Neutrophil (primary cell): ENCODE results near the gene MPP1.

Experiments
- H3K27ac ChIP-seq: fragments of 200-600 bp; sonication (generic); 2 replicates; pipeline ENCODE4 v1.5.1; 2016; ENCODE audit warnings: mild to moderate bottlenecking, moderate library complexity
- H3K27me3 ChIP-seq: fragments of 200-600 bp; sonication (generic); 2 replicates; pipeline ENCODE4 v1.6.0; 2016; ENCODE audit warnings: mild to moderate bottlenecking
- H3K36me3 ChIP-seq: fragments of 200-600 bp; sonication (generic); 2 replicates; pipeline ENCODE4 v1.5.1; 2017
- H3K4me1 ChIP-seq, 2 experiments: fragments of 200-600 bp in 1 of 2; sonication (generic) in 1 of 2; 1 replicate in 1 of 2; 2 replicates in 1 of 2; pipeline versions ENCODE4 v1.5.1 to v1.6.1; 2013 to 2016; ENCODE audit warnings: low read depth in 1 of 2, low read length in 1 of 2, mild to moderate bottlenecking in 1 of 2, moderate library complexity in 1 of 2; ENCODE audit not compliant: control insufficient read depth in 1 of 2, insufficient read depth in 1 of 2
- H3K4me3 ChIP-seq, 2 experiments: fragments of 200-600 bp in 1 of 2; sonication (generic) in 1 of 2; 1 replicate in 1 of 2; 2 replicates in 1 of 2; pipeline ENCODE4 v1.5.1; 2013 to 2016; ENCODE audit warnings: low read depth in 1 of 2, low read length in 1 of 2, mild to moderate bottlenecking in 1 of 2, moderate library complexity in 1 of 2
- H3K9me3 ChIP-seq: fragments of 200-600 bp; sonication (generic); 2 replicates; pipeline ENCODE4 v1.5.1; 2016
- CTCF ChIP-seq: fragments of 200-600 bp; sonication (generic); IDR thresholded peaks from 2 replicates; pipeline ENCODE4 v1.5.1; 2016; ENCODE audit warnings: antibody characterized with exemption

The MPP1 gene

GRCh38 chrX:154730253-154730891 lies 74.9 kb downstream of the MPP1 start:
- Histone ChIP-seq H3K9me3 (no peaks in the 10 kb centered on the region), H3K4me1 (peaks cover 97 to 100% of the 10 kb centered on the region in 2 experiments), H3K27ac (peak overlapping the region; percentile 86), H3K27me3 (no peaks in the 10 kb centered on the region), H3K36me3 (no peaks in the 10 kb centered on the region), H3K4me3 (no peak overlapping the region)
- TF ChIP-seq CTCF: no peak

- Histone ChIP-seq H3K27ac (peak overlapping the region; percentile 86), H3K27me3 (no peaks in the 10 kb centered on the region), H3K36me3 (no peaks in the 10 kb centered on the region), H3K4me1 (peaks cover 97 to 100% of the 10 kb centered on the region in 2 experiments), H3K9me3 (no peaks in the 10 kb centered on the region), H3K4me3 (no peak overlapping the region)
- TF ChIP-seq CTCF: no peak
Observed at GRCh38 chrX:154729439-154729838, 75.8 kb downstream of the MPP1 start.
